Measurements from ENCODE around the gene TMEM212.
"Not testable (repeated sequence)": the region's sequence is repeated elsewhere in the genome, so short reads cannot be mapped to it uniquely, and the experiment has no call there.

Gene TMEM212

GRCh38 chr3:171881251-171881650 lies 38.1 kb downstream of the TMEM212 start:
- in situ Hi-C loops (cut with HindIII; ENCODE audit: low sequenced_read_pairs): loop anchor here (5.0 kb wide), 1 partner anchor 81 kb away; no protein-coding TSS in a partner anchor

- in situ Hi-C loops (cut with HindIII; ENCODE audit: low sequenced_read_pairs): loop anchor here (5.0 kb wide), 1 partner anchor 79 kb away; no protein-coding TSS in a partner anchor
These were observed 40.2 kb downstream of the TMEM212 start for GRCh38 chr3:171883257-171883892.

DNA sequence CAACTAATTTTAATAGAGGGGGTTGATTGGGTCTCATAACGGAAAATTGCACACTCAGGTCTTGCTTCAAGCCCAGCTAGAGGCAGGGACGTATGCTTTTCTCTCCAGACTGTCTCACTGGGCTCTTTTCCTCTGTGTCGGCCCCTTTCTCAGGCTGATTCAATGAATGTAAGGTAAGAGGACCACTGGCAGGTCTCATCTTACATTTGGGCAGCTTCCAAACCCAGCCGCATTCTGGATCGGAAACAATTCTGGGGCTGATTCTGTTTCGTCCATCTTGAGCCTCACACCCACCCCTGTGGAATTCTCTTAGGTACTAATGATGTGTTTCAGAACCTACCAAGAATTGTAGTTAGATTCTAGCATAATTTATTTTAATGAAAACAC lies 40.7 kb downstream of the TMEM212 start:
- in situ Hi-C loops (cut with HindIII; ENCODE audit: low sequenced_read_pairs): loop anchor here (5.0 kb wide), 1 partner anchor 78 kb away; no protein-coding TSS in a partner anchor

DNA sequence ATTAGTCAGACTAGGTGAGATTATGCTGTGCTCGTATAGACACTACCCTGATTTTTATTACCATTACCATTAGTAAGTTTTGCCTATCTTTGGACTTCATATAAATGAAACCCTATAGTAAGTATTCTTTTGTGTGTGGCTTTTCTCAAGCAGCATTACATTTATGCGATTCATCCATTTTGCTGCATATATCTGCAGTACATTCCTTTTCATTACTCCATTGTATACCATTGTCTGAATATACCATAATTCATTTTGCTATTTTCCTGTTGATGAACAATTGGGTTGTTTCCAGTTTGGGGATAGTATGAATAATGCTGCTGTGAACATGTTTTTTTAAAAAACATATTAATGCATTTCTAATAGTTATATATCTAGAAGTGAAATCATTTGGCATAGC lies 45.3 kb downstream of the TMEM212 start:
- in situ Hi-C loops (cut with HindIII; ENCODE audit: low sequenced_read_pairs): no loop called here

DNA sequence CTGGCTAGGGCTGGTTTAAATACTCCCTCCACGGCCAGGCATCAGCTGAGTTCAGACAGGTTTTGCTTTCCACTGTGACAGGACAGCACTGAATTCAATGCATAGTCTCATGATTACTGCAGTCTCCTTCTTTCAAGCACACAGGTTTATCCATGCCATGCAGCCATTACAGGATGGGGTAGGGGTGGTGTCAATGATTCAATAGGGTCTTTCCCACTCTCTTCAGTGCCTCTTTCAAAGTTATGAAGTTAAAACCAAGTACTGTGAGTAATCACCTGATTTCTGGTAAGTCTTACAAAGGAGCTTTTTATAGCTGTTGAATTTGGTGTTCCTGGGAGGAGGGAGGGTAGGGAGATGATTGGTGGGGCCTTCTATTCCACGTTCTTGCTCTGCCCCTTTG lies 47.2 kb downstream of the TMEM212 start:
- in situ Hi-C loops (cut with HindIII; ENCODE audit: low sequenced_read_pairs): no loop called here

- in situ Hi-C loops (cut with HindIII; ENCODE audit: low sequenced_read_pairs): no loop called here
These were observed 49.3 kb downstream of the TMEM212 start for GRCh38 chr3:171892457-171892856.

- in situ Hi-C loops (cut with HindIII; ENCODE audit: low sequenced_read_pairs): no loop called here
These were observed 52.1 kb downstream of the TMEM212 start for GRCh38 chr3:171895291-171895690.

DNA sequence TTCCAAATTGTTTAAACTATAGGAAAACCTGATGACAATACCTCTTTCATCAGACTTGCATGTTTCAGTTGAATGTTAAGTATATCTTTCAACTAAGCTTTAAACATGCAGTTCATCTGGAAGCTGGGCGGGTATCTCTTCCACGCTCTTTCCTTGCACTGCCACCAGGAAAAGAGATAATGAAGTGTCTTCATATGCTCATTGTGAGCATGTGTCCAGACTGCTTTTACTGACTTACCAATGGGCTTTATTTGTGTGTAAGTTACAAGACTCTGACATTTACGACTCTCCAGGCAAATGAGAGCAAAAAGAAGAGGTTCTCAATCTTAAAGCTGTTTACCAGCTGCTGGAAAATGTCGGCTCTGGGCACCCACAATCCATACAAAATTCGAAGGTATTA lies 52.8 kb downstream of the TMEM212 start:
- in situ Hi-C loops (cut with HindIII; ENCODE audit: low sequenced_read_pairs): no loop called here

DNA sequence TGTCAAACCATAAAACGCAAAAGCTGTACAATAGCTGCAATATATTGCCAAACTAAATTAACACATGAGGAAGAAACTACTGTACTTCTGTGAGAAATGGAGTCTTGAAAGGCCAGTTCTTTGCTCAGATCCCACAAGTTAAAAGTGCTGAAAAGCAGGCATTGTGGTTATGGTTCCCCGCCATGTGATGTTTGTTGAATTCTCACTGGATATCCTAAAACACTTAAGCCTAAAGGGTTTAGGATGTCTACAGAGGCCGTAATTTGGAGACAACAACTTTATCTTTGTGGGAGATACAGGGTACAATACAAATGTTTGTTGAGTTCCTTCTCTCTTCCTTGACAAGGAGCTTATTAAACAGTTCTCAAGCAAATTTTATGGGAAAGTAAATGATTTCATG lies 53.2 kb downstream of the TMEM212 start:
- in situ Hi-C loops (cut with HindIII; ENCODE audit: low sequenced_read_pairs): no loop called here

GRCh38 chr3:171898192-171898591 lies 55.0 kb downstream of the TMEM212 start:
- in situ Hi-C loops (cut with HindIII; ENCODE audit: low sequenced_read_pairs): no loop called here

DNA sequence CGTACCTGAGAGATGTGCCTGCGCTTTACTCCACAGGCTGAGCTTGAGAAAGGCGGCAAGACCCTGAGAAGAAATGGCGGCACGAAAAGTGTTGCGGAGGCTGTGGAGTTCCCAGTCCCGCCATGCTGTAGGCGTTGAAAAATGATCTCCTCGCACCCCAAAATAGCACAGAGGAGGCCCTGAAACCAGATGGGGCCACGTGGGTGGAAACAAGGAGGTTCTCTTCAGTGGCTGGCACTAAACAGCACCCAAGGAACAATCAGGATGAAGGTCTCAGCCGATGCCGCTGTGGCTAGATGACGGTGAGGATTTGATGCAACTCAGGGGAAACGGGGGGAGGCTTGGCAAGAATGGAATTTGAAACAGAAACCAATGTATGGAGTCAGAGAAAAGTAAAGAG lies 57.3 kb downstream of the TMEM212 start:
- in situ Hi-C loops (cut with HindIII; ENCODE audit: low sequenced_read_pairs): no loop called here

DNA sequence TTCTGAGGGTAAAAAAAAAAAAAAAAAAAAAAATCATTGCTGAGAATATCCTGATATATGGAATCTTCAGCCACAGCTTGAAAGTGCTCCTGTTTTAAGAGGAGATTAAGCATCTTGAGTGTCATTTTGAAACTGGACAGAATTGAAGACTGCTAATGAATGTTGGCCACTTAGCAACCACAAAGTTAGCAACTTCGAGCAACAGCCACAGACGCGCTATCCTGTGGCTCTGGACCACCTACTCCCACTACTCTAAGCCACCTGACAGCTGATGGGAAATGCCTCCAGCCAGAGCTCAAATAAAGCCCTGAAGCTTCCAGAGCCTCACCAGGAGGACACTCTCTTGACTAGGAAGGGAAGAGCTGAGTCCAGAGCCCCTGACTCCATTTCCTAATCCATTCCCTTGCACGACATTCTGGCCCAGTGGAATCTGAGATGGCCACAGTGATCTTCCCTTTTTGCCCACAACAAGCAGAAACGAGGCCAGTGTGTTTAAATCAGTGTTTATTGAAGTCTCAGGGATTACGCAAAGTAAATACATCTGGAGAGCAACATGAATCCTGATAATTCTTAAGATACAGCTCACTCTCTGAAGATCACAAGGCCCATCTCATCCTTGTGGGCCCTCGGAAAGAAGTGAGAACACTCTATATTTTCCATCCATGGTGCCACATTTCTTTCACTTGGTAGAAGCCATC lies 58.6 kb downstream of the TMEM212 start:
- in situ Hi-C loops (cut with HindIII; ENCODE audit: low sequenced_read_pairs): no loop called here

- in situ Hi-C loops (cut with HindIII; ENCODE audit: low sequenced_read_pairs): no loop called here
These were observed 61.7 kb downstream of the TMEM212 start for GRCh38 chr3:171904829-171905228.

DNA sequence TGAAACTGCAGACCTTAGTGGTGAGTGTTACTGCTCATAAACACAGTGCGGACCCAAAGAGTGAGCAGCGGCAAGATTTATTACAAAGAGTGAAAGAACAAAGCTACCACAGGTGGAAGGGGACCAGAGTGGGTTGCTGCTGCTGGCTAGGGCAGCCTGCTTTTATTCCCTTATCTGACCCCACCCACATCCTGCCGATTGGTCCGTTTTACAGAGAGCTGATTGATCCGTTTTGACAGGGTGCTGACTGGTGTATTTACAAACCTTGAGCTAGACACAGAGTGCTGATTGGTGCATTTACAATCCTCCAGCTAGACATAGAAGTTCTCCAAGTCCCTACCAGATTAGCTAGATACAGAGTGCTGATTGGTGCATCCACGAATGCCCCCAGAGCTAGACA lies 63.4 kb downstream of the TMEM212 start:
- in situ Hi-C loops (cut with HindIII; ENCODE audit: low sequenced_read_pairs): not testable (repeated sequence)

- in situ Hi-C loops (cut with HindIII; ENCODE audit: low sequenced_read_pairs): no loop called here
These were observed 64.0 kb downstream of the TMEM212 start for GRCh38 chr3:171906951-171907676.

DNA sequence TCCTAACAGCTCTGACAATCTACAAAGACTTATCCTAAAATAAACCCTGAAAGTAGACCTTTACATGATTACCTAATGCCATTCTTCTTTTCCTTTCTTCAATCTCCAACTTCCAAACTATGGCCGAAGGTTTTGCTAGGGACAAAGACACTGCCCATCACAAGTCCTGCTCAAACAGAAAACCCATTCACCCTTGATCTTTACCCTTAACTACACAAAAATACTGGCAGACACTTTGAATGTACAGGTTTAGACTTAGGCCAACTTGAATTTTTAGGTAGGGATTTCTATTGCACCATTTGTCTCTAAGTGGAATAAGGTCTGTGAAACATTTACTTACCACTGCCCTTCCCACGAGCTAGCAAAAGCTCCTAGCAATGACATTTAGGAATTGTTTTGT lies 64.6 kb downstream of the TMEM212 start:
- in situ Hi-C loops (cut with HindIII; ENCODE audit: low sequenced_read_pairs): no loop called here

DNA sequence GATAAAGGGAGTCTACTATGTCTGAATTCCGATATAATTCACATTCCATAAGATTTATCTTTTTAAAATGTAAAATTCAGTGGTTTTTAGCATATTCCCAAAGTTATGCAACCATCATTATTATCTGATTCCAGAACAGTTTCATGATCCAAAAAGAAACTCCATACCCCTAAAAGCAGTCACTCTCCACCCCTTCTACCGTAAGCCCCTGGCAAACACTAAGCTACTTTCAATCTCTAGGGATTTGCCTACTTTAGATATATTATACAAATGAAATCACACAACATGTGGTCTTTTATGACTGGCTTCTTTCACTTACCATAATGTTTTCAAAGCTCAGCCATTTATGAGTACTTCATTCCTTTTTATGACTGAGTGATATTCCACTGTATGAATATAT lies 65.6 kb downstream of the TMEM212 start:
- in situ Hi-C loops (cut with HindIII; ENCODE audit: low sequenced_read_pairs): no loop called here

All from endothelial cell of hepatic sinusoid (primary cell).